Measurements from ENCODE around the gene C1QTNF8. TPM values are rescaled to one million over a fixed set of nuclear protein-coding genes. Genes with fewer than 3 reads are reported as not detected.

C1QTNF8 gene
- total RNA-seq, 1 donor = not detected

- DNase-seq (ENCODE audit: low read depth) = no peak
- no peak for TF ChIP-seq CTCF (IDR thresholded peaks at IDR 0.05; ENCODE audit: insufficient read depth, low read depth, low read length)
- no peak overlapping the region for H3K4me3 ChIP-seq (ENCODE audit: low read depth, low read length)
Observed at GRCh38 chr16:1099189-1100083, 3.4 kb upstream of the C1QTNF8 start.

- DNase-seq (ENCODE audit: low read depth) = no peak
- no peak overlapping the region for H3K4me3 ChIP-seq (ENCODE audit: low read depth, low read length)
- TF ChIP-seq CTCF (IDR thresholded peaks at IDR 0.05; ENCODE audit: insufficient read depth, low read depth, low read length) = no peak
Observed at GRCh38 chr16:1098266-1098991, 2.4 kb upstream of the C1QTNF8 start.

- TF ChIP-seq CTCF (IDR thresholded peaks at IDR 0.05; ENCODE audit: insufficient read depth, low read depth, low read length) = no peak
- H3K4me3 ChIP-seq (ENCODE audit: low read depth, low read length) = no peak overlapping the region
- DNase-seq (ENCODE audit: low read depth) = no peak
Observed at GRCh38 chr16:1097800-1098199, 1.8 kb upstream of the C1QTNF8 start.

- H3K4me3 ChIP-seq (ENCODE audit: low read depth, low read length) = no peak overlapping the region
- no peak for TF ChIP-seq CTCF (IDR thresholded peaks at IDR 0.05; ENCODE audit: insufficient read depth, low read depth, low read length)
- DNase-seq (ENCODE audit: low read depth) = no peak
Observed at GRCh38 chr16:1097156-1097555, 1.1 kb upstream of the C1QTNF8 start.

- H3K4me3 ChIP-seq (ENCODE audit: low read depth, low read length) = no peak overlapping the region
- DNase-seq (ENCODE audit: low read depth) = no peak
- TF ChIP-seq CTCF (IDR thresholded peaks at IDR 0.05; ENCODE audit: insufficient read depth, low read depth, low read length) = no peak
Observed at GRCh38 chr16:1095450-1096168, 435 bp downstream of the C1QTNF8 start.

- no peak for TF ChIP-seq CTCF (IDR thresholded peaks at IDR 0.05; ENCODE audit: insufficient read depth, low read depth, low read length)
Observed at GRCh38 chr16:1094601-1095449, 1.2 kb downstream of the C1QTNF8 start.

More at GRCh38 chr16:1094601-1095449, 1.2 kb downstream of the C1QTNF8 start:
- no peak for DNase-seq (ENCODE audit: low read depth)
- no peak overlapping the region for H3K4me3 ChIP-seq (ENCODE audit: low read depth, low read length)
